B cell (primary cell): ENCODE data around the gene CCL26. TPM values are rescaled to one million over a fixed set of nuclear protein-coding genes. Genes with fewer than 3 reads are reported as not detected.

ENCODE experiments used
- ATAC-seq: fragments of 200-7000 bp; cut with Tn5 transposase; one replicate; pipeline ENCODE4 v1.10.0; 2021; ENCODE audit warnings: low read depth, mild to moderate bottlenecking, moderate number of reproducible peaks, moderate library complexity
- CTCF ChIA-PET: fragments of 350-600 bp; sonication (Branson Sonifier 250); formaldehyde crosslinking; loops from one replicate; lab custom pipeline; 2021; ENCODE audit warnings: antibody characterized with exemption, inconsistent platforms; lab: Charles Lee
- POLR2A ChIA-PET: fragments of 350-600 bp; sonication (Branson Sonifier 250); formaldehyde crosslinking; loops from one replicate; lab custom pipeline; 2021; ENCODE audit warnings: antibody characterized with exemption; lab: Charles Lee
- DNase-seq: peaks from one replicate; pipeline ENCODE4 v3.0.0; 2013
- H2AFZ ChIP-seq: 2 replicates; pipeline ENCODE4 v1.6.1; 2012; ENCODE audit warnings: mild to moderate bottlenecking, low read depth, low read length; ENCODE audit not compliant: insufficient read depth, poor library complexity, severe bottlenecking
- H3K27ac ChIP-seq, 2 donors: 1 replicate in 1 of 2; 2 replicates in 1 of 2; pipeline ENCODE4 v1.5.1; 2012 to 2013; ENCODE audit warnings: low read length in 2 of 2, mild to moderate bottlenecking in 2 of 2, moderate library complexity in 1 of 2
- H3K27me3 ChIP-seq, 4 experiments: fragments of 200-600 bp in 1 of 4; sonication (generic) in 1 of 4; replicated peaks in 1 of 4; 1 replicate in 2 of 4; 2 replicates in 2 of 4; pipeline versions ENCODE4 v1.6.1 to v1.7.0; 2013 to 2016; ENCODE audit warnings: low read length in 3 of 4, mild to moderate bottlenecking in 2 of 4, mixed read lengths in 1 of 4, moderate library complexity in 1 of 4; ENCODE audit not compliant: insufficient read depth in 4 of 4, control insufficient read depth in 3 of 4; ENCODE audit errors: control extremely low read depth in 1 of 4
- H3K36me3 ChIP-seq, 2 experiments: replicated peaks in 1 of 2; 1 replicate in 1 of 2; 2 replicates in 1 of 2; pipeline versions ENCODE4 v1.6.1 to v1.7.1; 2013; ENCODE audit warnings: low read length in 1 of 2; ENCODE audit not compliant: insufficient read depth in 2 of 2, control insufficient read depth in 1 of 2; ENCODE audit errors: control extremely low read depth in 1 of 2, extremely low read depth in 1 of 2
- H3K4me1 ChIP-seq, 2 donors: fragments of 200-600 bp in 1 of 2; sonication (generic) in 1 of 2; 1 replicate in 1 of 2; 2 replicates in 1 of 2; pipeline versions ENCODE4 v1.5.1 to v1.6.1; 2013 to 2017; ENCODE audit warnings: low read length in 2 of 2; ENCODE audit not compliant: control insufficient read depth in 2 of 2, insufficient read depth in 2 of 2
- H3K4me2 ChIP-seq: replicated peaks from 2 replicates; pipeline ENCODE3; 2012; ENCODE audit warnings: mild to moderate bottlenecking, low read depth, low read length; ENCODE audit not compliant: poor library complexity, severe bottlenecking
- H3K4me3 ChIP-seq, 5 experiments: fragments of 200-600 bp in 1 of 5; sonication (generic) in 1 of 5; 1 replicate in 3 of 5; 2 replicates in 2 of 5; pipeline versions ENCODE4 v1.5.1 to v1.7.0; 2011 to 2016; ENCODE audit warnings: low read length in 4 of 5, mild to moderate bottlenecking in 4 of 5, low read depth in 2 of 5, control low read depth in 1 of 5, moderate library complexity in 1 of 5; ENCODE audit not compliant: insufficient read depth in 1 of 5; ENCODE audit errors: control extremely low read depth in 1 of 5, extremely low read depth in 1 of 5
- H3K79me2 ChIP-seq: fragments of 200-600 bp; sonication (generic); one replicate; pipeline ENCODE4 v1.6.0; 2016; ENCODE audit warnings: low read length; ENCODE audit not compliant: control insufficient read depth, insufficient read depth
- H3K9ac ChIP-seq: fragments of 200-600 bp; sonication (generic); 2 replicates; pipeline ENCODE4 v1.6.1; 2017; ENCODE audit warnings: mild to moderate bottlenecking, low read length, moderate library complexity
- H3K9me3 ChIP-seq, 3 donors: one replicate each; pipeline versions ENCODE4 v1.6.1 to v1.7.1; 2013; ENCODE audit warnings: low read length in 2 of 3; ENCODE audit not compliant: control insufficient read depth in 2 of 3, insufficient read depth in 1 of 3; ENCODE audit errors: control extremely low read depth in 1 of 3
- H4K20me1 ChIP-seq: 2 replicates; pipeline ENCODE4 v1.6.0; 2012; ENCODE audit warnings: mild to moderate bottlenecking, low read length; ENCODE audit not compliant: insufficient read depth, control insufficient read depth, poor library complexity, severe bottlenecking
- H3K27ac Mint-ChIP-seq: one replicate; pipeline ENCODE4 v1.8.0; 2021; ENCODE audit warnings: mixed read lengths
- H3K27me3 Mint-ChIP-seq: one replicate; pipeline ENCODE4 v1.8.0; 2021; ENCODE audit warnings: mixed read lengths
- H3K4me1 Mint-ChIP-seq: one replicate; pipeline ENCODE4 v1.8.0; 2021; ENCODE audit warnings: mixed read lengths
- H3K4me3 Mint-ChIP-seq: one replicate; pipeline ENCODE4 v1.8.0; 2021; ENCODE audit warnings: mixed read lengths
- H3K9me3 Mint-ChIP-seq: one replicate; pipeline ENCODE4 v1.8.0; 2022; ENCODE audit warnings: mixed read lengths; ENCODE audit not compliant: insufficient read depth
- CTCF ChIP-seq: fragments of 200-600 bp; IDR thresholded peaks from one replicate; pipeline ENCODE4 v1.8.0; 2022; ENCODE audit warnings: antibody characterized with exemption, mild to moderate bottlenecking
- EZH2 ChIP-seq: IDR thresholded peaks from 2 replicates; pipeline ENCODE4 v1.6.1; 2012; ENCODE audit warnings: borderline replicate concordance, low read depth, mild to moderate bottlenecking, moderate library complexity, low read length; ENCODE audit not compliant: insufficient read depth, poor library complexity, severe bottlenecking
- WGBS: methylation state at CpG from one replicate; pipeline ENCODE4 v1.1.5; 2013; ENCODE audit warnings: missing lambda C conversion rate; ENCODE audit not compliant: insufficient coverage; 5-methylcytosine and 5-hydroxymethylcytosine counted together
- intact Hi-C: fragments of 100-400 bp; cut with micrococcal nuclease; formaldehyde crosslinking; loops from one replicate; pipeline ENCODE4 v1.10.0; 2022
- polyA plus RNA-seq: library from polyadenylated mRNA; depleted of rRNA; stranded (reverse); fragments of >200 nt; gene quantifications from 2 replicates; pipeline ENCODE4 v1.2.3, GENCODE V29; 2012
- total RNA-seq, 2 donors: library from RNA; stranded (reverse); fragments of 120-200 nt in 1 of 2; gene quantifications; 1 replicate in 1 of 2; 2 replicates in 1 of 2; pipeline versions ENCODE4 v1.2.3 to v1.2.4, GENCODE V29; 2013 to 2022

The CCL26 gene
- total and polyA plus RNA-seq, 2 donors (not counting 1 experiment from before 2014, with no cell fraction given), result not detected

- Histone ChIP-seq H3K9me3 (peaks cover 0 to 24% (median 9%) of the 10 kb centered on the region in 3 donors), H2AFZ (no peak overlapping the region), H3K27me3 (peaks cover 0 to 3% (median 0%) of the 10 kb centered on the region in 4 experiments), H3K4me1 (no peaks in the 10 kb centered on the region), H3K4me2 (no peak overlapping the region), H3K36me3 (no peaks in the 10 kb centered on the region), H4K20me1 (no peaks in the 10 kb centered on the region), H3K79me2 (no peaks in the 10 kb centered on the region), H3K4me3 (no peak overlapping the region), H3K27ac (no peak overlapping the region), H3K9ac (no peak overlapping the region)
- ATAC-seq, result no peak
- CTCF ChIA-PET, result no interaction called here
- peaks cover 4% of the 10 kb centered on the region for H3K9me3 Mint-ChIP-seq
- no peaks in the 10 kb centered on the region for H3K4me1 Mint-ChIP-seq
- H3K27ac Mint-ChIP-seq, result no peak overlapping the region
- TF ChIP-seq CTCF, result no peak
- TF ChIP-seq EZH2, result no peak
- peaks cover 12% of the 10 kb centered on the region for H3K27me3 Mint-ChIP-seq
- no peak overlapping the region for H3K4me3 Mint-ChIP-seq
- POLR2A ChIA-PET, result no interaction called here
- DNase-seq, result no peak
- 90% methylated on average over 3 of the region's 5 CpGs for WGBS
- intact Hi-C loops, result no loop called here
These were observed 32.7 kb upstream of the CCL26 start for GRCh38 chr7:75804705-75805104.

DNA sequence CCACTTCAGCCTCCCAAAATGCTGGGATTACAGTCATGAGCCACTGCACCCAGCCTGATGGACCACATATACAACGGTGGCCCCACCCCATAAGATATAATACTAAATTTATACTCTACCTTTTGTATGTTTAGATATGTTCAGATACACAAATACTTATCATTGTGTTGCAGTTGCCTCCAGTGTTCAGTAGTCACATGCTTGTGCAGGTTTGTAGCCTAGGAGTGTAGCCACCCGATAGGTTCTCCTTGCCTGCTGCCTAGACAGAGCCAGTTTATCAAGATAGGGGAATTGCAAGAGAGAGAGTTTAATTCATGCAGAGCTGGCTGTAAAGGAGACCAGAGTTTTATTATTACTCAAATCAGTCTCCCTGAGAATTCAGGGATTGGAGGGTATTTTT lies 32.0 kb upstream of the CCL26 start:
- DNase-seq (no peak), ATAC-seq (no peak)
- Mint-ChIP-seq H3K4me1 (no peaks in the 10 kb centered on the region), H3K4me3 (no peak overlapping the region), H3K27me3 (peaks cover 12% of the 10 kb centered on the region), H3K9me3 (peaks cover 4% of the 10 kb centered on the region), H3K27ac (no peak overlapping the region)
- no peaks in the 10 kb centered on the region for H3K79me2 ChIP-seq
- H4K20me1 ChIP-seq, result no peaks in the 10 kb centered on the region
- ChIA-PET CTCF (no interaction called here), POLR2A (no interaction called here)
- peaks cover 0 to 24% (median 9%) of the 10 kb centered on the region in 3 donors for H3K9me3 ChIP-seq
- H3K4me3 ChIP-seq, result no peak overlapping the region
- intact Hi-C loops, result no loop called here
- no peak overlapping the region for H3K4me2 ChIP-seq
- H3K9ac ChIP-seq, result no peak overlapping the region
- H3K27ac ChIP-seq, result no peak overlapping the region
- 86% methylated on average over 1 of the region's 2 CpGs for WGBS
- H3K4me1 ChIP-seq, result no peaks in the 10 kb centered on the region
- peaks cover 0 to 8% (median 0%) of the 10 kb centered on the region in 4 experiments for H3K27me3 ChIP-seq
- no peak overlapping the region for H2AFZ ChIP-seq
- no peak for TF ChIP-seq EZH2
- TF ChIP-seq CTCF, result no peak
- H3K36me3 ChIP-seq, result no peaks in the 10 kb centered on the region
